ENCODE results near the gene GNG2. TPM values are rescaled to one million over a fixed set of nuclear protein-coding genes. Genes with fewer than 3 reads are reported as not detected.

GNG2 gene
- total RNA-seq, 1 experiment from 2014 or later = 0.23 TPM

DNA sequence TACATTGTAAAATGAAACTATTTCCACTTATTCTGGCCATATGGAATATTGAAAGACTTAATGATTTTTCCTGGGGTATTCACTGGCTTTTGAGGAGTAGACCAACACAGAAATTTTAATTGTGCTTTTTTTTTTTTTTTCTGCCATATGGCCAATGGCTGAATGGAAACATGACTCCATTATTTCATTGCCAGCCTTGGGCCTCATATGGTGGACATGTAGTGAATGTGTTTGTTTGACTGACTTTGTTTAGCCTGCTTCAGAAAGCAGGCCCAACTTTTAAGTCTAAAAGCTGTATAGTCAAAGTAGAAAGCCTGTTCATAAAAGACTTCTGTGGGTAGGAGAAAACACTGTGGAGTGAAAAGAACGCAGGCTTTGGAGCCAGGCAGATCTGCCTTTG lies 2.4 kb downstream of the GNG2 start:
- H3K9me3 ChIP-seq (ENCODE audit: control insufficient read depth, insufficient read depth, low read depth, low read length) = no peaks in the 10 kb centered on the region
- H3K4me3 ChIP-seq (ENCODE audit: low read depth in 2 of 2, low read length in 2 of 2) = no peak overlapping the region; a peak in 1 of 4 replicates
- no TSS peak for BruUV-seq (replicated peaks)
- intact Hi-C loops (cut with micrococcal nuclease; ENCODE audit: unreplicated experiment) (no loop called here), in situ Hi-C loops (cut with HindIII; ENCODE audit: low pct_unique_long_range_greater_than_20kb, low sequenced_read_pairs) (no loop called here)
- TF ChIP-seq SIN3A (IDR thresholded peaks at IDR 0.05; ENCODE audit: borderline replicate concordance, insufficient read depth, low read depth, low read length) = no peak
- TF ChIP-seq, protein P1, sequence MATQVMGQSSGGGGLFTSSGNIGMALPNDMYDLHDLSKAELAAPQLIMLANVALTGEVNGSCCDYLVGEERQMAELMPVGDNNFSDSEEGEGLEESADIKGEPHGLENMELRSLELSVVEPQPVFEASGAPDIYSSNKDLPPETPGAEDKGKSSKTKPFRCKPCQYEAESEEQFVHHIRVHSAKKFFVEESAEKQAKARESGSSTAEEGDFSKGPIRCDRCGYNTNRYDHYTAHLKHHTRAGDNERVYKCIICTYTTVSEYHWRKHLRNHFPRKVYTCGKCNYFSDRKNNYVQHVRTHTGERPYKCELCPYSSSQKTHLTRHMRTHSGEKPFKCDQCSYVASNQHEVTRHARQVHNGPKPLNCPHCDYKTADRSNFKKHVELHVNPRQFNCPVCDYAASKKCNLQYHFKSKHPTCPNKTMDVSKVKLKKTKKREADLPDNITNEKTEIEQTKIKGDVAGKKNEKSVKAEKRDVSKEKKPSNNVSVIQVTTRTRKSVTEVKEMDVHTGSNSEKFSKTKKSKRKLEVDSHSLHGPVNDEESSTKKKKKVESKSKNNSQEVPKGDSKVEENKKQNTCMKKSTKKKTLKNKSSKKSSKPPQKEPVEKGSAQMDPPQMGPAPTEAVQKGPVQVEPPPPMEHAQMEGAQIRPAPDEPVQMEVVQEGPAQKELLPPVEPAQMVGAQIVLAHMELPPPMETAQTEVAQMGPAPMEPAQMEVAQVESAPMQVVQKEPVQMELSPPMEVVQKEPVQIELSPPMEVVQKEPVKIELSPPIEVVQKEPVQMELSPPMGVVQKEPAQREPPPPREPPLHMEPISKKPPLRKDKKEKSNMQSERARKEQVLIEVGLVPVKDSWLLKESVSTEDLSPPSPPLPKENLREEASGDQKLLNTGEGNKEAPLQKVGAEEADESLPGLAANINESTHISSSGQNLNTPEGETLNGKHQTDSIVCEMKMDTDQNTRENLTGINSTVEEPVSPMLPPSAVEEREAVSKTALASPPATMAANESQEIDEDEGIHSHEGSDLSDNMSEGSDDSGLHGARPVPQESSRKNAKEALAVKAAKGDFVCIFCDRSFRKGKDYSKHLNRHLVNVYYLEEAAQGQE (IDR thresholded peaks at IDR 0.05; ENCODE audit: insufficient read depth in 1 of 2, low read depth in 2 of 2, low read length in 1 of 2) = no peak
- no peak for TF ChIP-seq TCF7L2 (IDR thresholded peaks at IDR 0.05; ENCODE audit: low read depth, low read length)
- TF ChIP-seq, protein P2, sequence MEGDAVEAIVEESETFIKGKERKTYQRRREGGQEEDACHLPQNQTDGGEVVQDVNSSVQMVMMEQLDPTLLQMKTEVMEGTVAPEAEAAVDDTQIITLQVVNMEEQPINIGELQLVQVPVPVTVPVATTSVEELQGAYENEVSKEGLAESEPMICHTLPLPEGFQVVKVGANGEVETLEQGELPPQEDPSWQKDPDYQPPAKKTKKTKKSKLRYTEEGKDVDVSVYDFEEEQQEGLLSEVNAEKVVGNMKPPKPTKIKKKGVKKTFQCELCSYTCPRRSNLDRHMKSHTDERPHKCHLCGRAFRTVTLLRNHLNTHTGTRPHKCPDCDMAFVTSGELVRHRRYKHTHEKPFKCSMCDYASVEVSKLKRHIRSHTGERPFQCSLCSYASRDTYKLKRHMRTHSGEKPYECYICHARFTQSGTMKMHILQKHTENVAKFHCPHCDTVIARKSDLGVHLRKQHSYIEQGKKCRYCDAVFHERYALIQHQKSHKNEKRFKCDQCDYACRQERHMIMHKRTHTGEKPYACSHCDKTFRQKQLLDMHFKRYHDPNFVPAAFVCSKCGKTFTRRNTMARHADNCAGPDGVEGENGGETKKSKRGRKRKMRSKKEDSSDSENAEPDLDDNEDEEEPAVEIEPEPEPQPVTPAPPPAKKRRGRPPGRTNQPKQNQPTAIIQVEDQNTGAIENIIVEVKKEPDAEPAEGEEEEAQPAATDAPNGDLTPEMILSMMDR (IDR thresholded peaks at IDR 0.05) = no peak
- no peak for TF ChIP-seq POLR2AphosphoS5 (IDR thresholded peaks at IDR 0.05; ENCODE audit: low read depth, low read length)
- ATAC-seq (no peak), DNase-seq (ENCODE audit: low read depth, low spot score) (no peak)
- H3K27ac ChIP-seq (ENCODE audit: low read length) = no peak overlapping the region
- ChIA-PET POLR2A (no interaction called here), CTCF (no interaction called here)
- no peaks in the 10 kb centered on the region for H3K36me3 ChIP-seq (ENCODE audit: control insufficient read depth, insufficient read depth, low read length)
- peaks cover 2% of the 10 kb centered on the region; the same call in 1 of the 2 replicates for H3K27me3 ChIP-seq (ENCODE audit: control insufficient read depth, insufficient read depth, low read length)
- no peaks in the 10 kb centered on the region for H3K4me1 ChIP-seq (ENCODE audit: control insufficient read depth, insufficient read depth, low read length)

DNA sequence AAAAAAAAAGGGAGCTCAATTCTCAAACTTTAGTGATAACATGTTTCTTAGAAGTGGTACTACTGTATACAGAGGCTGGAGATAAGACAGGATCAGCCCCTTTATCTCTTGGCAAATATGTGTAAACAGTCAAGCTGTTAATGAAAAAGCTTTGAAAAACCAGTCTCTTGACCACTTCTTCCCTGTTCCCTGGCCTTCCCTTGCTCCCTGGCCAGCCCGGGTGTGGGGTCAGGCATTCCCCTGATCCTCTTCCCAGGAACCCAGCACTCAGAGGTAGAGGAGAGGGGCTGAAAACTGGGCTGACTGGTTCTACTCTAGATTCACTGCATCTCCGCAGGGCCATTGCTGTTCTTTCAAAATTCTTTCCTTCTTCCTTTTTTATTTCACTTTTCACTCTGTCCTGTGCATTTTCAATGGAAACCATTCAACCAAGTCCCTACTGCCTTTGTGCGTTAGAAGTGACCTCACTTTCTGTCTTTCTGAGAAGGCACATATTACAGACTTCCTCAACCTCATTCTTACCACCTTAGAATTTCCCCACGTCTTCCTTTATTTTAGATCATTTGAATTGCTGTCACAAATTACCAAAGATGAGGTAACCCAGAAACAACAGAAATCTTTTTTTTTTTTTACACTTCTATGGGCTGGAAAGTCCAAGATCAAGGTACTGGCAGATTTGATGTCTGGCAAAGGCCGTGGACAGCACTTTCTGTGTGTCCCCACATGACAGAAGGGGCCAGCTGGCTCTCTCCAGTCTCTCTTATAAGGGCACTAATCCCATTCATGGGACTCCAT lies 5.7 kb downstream of the GNG2 start:
- no peak overlapping the region for H3K27ac ChIP-seq (ENCODE audit: low read length)
- no TSS peak for BruUV-seq (replicated peaks)
- DNase-seq (ENCODE audit: low read depth, low spot score) = no peak
- TF ChIP-seq, protein P2 (IDR thresholded peaks at IDR 0.05) = no peak
- TF ChIP-seq, protein P1 (IDR thresholded peaks at IDR 0.05; ENCODE audit: insufficient read depth in 1 of 2, low read depth in 2 of 2, low read length in 1 of 2) = no peak
- TF ChIP-seq POLR2AphosphoS5 (IDR thresholded peaks at IDR 0.05; ENCODE audit: low read depth, low read length) (no peak), TCF7L2 (IDR thresholded peaks at IDR 0.05; ENCODE audit: low read depth, low read length) (no peak), SIN3A (IDR thresholded peaks at IDR 0.05; ENCODE audit: borderline replicate concordance, insufficient read depth, low read depth, low read length) (no peak)
- H3K4me3 ChIP-seq (ENCODE audit: low read depth in 2 of 2, low read length in 2 of 2) = no peak overlapping the region
- POLR2A ChIA-PET = no interaction called here
- no peaks in the 10 kb centered on the region for H3K36me3 ChIP-seq (ENCODE audit: control insufficient read depth, insufficient read depth, low read length)
- ATAC-seq = no peak
- H3K9me3 ChIP-seq (ENCODE audit: control insufficient read depth, insufficient read depth, low read depth, low read length) = no peaks in the 10 kb centered on the region
- intact Hi-C loops (cut with micrococcal nuclease; ENCODE audit: unreplicated experiment) (no loop called here), in situ Hi-C loops (cut with HindIII; ENCODE audit: low pct_unique_long_range_greater_than_20kb, low sequenced_read_pairs) (no loop called here)
- H3K4me1 ChIP-seq (ENCODE audit: control insufficient read depth, insufficient read depth, low read length) = no peaks in the 10 kb centered on the region
- H3K27me3 ChIP-seq (ENCODE audit: control insufficient read depth, insufficient read depth, low read length) = no peaks in the 10 kb centered on the region; the same call in 1 of the 2 replicates
- CTCF ChIA-PET = interaction anchor here (0.6 kb wide), 1 partner anchor 170 kb away, joined by 3 read pairs; no protein-coding TSS in a partner anchor

Data from Panc1 (cell line).